GM15510 (cell line): ENCODE results near the gene TOM1L2.

Source experiments
- POLR2A ChIP-seq: IDR thresholded peaks from 3 replicates; pipeline ENCODE4 v1.6.1; 2011; ENCODE audit warnings: borderline replicate concordance; ENCODE audit not compliant: insufficient read length; ENCODE audit errors: extremely low read depth

TOM1L2 gene

GRCh38 chr17:18004884-18005305, 32.7 kb upstream of the TOM1L2 start:
- TF ChIP-seq POLR2A, result no peak

DNA sequence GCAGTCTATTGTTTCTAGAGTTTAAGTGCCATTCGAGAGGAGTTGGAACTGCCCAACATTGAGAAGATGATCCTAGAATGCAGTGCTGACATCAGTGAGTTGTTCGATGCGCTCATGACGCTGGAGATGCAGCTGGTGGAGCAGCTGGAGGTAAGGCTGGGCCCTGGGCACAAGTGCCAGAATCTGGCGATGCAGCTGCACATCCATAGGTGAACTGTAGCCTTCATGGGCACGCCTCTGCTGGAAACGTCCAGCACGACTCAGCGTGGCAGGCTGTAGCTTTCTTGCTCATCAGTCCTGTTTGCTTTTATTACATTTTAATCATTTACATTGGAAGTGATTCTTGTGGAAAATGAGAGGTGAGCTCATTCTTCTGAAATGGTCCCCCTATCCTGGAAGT, 32.1 kb upstream of the TOM1L2 start:
- TF ChIP-seq POLR2A, result no peak

- TF ChIP-seq POLR2A, result no peak
Observed at GRCh38 chr17:18002171-18002570, 30.0 kb upstream of the TOM1L2 start.

- no peak for TF ChIP-seq POLR2A
Observed at GRCh38 chr17:18000030-18000408, 27.8 kb upstream of the TOM1L2 start.

DNA sequence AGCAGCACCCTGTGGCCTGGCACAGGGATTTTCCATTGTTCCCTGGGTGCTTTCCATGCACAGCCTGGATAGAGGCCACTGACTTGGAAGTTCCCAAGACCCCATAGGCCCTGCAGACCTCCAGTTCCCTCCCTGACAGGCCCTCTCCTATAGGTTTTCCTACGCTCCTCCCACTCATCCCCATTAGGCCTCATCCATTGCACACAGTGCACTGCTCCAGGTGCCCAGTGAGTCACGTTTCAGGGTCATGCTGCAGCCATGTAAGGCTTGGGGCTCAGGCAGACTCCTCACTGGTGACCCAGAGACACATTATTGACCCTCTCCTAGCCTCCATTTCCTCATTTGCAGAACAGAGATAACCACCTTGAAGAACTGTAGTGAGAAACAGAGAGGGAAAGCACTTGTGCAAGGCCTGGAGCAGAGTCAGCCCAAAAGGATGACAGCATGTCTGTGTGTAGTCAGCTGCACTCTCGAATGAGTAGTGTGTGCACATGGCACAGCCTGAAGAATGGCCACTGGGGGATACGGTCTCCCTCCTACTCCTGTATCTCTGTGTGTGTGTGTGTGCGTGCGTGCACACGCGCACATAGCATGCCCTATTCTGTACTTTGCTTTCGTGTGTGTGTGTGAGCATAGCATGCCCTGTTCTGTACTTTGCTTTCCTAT, 27.3 kb upstream of the TOM1L2 start:
- no peak for TF ChIP-seq POLR2A

DNA sequence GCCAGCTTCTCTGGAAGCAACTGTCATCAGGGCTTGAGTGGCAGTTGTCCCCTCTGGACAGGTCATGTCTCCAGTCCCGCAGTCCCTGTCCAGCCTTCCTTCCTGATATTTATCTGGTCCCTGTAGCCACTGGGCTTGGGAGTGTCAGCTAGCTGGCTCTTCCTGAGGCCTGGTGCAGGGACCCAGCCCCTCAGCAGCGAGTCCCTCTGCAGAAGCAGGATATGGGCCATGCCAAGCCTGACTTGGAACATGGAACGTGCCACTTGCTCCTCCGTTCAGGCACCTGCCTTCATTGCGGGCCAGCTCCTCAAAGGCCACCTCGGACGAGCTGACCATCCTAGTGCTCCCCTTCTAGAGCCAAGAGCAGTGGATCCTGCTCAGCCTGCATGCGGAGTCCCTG, 26.7 kb upstream of the TOM1L2 start:
- TF ChIP-seq POLR2A, result no peak

DNA sequence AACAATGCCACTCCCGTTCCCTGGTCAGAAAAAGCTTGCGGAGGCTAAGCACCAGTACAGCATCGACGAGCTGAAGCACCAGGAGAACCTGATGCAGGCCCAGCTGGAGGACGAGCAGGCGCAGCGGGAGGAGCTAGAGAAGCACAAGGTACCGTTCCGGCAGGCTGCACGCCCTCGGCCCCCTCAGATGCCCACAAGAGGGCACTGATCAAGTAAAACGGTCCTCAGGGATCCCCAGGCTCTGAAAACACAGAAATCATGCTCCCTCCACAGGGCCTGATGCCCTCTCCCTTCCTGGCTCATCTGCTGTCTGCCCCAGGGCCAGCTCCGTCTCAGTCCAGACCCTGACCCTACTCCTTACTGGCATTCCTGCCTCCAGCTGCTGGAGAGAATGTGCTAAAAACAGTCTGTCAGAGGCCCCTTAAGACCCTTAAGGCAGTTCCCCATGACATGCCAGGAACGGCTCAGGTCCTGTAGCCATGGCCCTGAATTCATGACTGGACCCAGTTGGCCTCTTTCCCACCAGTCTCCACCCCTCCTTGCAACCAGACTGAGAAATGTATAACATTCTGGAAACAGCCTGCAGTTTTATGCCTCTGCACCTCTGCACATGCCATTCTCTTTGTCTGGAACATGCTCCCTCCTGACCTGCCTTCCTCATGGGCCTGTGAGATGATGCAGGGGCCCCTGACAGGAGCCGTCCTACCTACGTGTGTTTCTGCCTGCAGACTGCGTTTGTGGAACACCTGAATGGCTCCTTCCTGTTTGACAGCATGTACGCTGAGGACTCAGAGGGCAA, 22.3 kb upstream of the TOM1L2 start:
- TF ChIP-seq POLR2A, result no peak

- TF ChIP-seq POLR2A, result no peak
Observed at GRCh38 chr17:17993852-17994251, 21.7 kb upstream of the TOM1L2 start.

GRCh38 chr17:17993366-17993765, 21.2 kb upstream of the TOM1L2 start:
- TF ChIP-seq POLR2A, result no peak

DNA sequence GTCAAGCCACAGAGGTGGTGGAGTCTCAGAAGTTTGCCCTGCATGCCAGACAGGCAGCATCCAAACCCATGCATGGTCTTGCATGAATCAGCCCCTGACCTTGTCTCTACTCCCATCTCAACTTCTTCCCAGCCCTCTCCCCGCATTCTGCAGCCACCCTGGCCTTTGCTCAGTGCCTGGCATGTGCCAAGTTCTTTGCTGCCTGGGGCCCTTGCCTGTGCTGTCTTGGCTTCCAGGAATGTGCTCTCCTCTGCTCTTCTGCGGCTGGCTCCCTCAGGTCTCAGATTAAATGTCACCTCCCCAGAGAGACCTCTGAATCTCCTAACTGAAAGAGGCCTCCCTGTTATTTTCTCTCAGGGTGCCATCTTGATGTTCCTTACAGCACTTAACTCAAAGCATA, 18.1 kb upstream of the TOM1L2 start:
- no peak for TF ChIP-seq POLR2A

DNA sequence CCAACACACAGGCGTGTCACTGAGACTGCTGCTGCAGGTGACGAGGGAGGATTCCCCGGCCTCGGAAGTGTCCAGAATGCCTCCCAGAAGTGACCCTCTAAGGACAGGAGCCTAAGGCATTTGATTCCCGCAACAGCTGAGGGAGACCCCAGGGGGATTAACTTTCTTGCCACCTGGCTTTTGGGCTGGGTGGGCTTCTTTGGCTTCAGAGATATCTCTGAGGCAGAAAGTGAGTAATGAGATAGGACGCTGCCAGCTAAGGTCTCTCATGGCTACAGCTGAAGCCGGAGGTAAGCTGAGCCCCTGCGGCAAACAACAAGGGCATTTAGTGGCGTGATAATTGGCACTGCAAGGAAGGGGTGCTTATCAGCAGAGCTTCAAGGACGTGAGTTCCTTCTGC, 17.4 kb upstream of the TOM1L2 start:
- TF ChIP-seq POLR2A, result no peak

DNA sequence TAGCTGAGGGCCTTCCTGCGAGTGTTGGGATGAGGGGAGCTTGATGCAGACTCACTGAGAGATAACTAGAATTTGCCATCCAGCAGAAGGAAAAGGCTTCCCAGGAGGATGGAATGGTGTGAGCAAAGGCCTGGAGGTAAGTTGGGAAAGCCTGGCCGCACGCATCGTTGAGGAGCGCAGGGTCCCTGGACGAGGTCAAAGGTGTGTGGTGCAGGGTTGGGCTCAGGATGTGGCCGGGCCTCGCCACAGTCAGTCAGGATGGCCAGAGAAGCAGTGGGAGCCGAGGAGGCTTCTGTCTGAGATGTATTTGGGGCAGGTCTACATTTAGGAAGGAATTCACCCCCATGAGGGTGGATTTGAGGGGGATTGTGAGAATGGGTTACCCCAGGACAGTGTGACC, 16.9 kb upstream of the TOM1L2 start:
- no peak for TF ChIP-seq POLR2A

GRCh38 chr17:17988427-17988945, 16.3 kb upstream of the TOM1L2 start:
- no peak for TF ChIP-seq POLR2A

DNA sequence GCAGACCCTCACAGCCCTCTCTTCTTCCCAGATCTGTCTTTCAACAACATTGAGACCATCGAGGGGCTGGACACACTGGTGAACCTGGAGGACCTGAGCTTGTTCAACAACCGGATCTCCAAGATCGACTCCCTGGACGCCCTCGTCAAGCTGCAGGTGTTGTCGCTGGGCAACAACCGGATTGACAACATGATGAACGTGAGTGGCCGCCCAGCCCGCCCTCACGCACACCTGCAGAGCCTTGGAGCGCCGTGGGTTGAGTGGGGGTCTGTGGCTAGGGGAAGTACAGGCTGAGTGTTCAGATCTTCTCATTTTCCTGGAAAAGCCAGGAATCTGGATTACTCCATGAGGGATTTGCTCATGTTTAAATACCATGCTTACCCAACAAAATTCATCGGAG, 15.7 kb upstream of the TOM1L2 start:
- no peak for TF ChIP-seq POLR2A

DNA sequence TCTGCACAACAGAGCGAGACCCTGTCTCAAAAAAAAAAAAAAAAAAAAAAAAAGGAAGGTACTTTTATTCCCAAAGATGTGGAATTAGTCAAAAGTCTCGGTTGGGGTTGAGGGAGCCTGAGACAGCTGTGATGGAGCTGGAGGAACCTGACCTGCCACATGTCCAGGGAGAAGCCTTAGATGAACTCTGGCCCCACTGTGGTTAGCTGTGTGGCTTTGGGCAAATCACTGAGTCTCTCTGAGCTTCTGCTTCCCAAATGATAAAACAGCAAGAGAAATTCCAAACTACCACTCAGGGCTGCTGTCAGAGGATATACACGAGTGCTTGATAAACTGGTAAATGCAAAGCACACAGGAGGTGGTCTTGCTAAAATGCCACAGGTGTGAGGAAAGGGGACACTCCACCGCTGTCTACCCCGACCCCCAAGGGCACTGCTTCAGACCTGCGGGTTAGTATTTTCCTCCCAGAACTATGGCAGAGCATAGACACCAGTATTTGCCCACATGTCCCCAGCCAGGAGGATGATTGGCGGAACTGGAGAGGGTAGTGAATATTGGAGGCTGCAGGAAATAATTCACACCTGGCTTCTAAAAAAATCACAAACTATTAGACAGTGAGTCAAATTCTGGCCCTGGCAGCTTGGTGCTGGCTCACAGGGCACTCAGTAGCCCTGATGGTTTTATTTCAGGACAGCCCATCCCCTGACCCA, 15.1 kb upstream of the TOM1L2 start:
- no peak for TF ChIP-seq POLR2A
